NOMO-1 (cell line): ENCODE data around the gene CASZ1.

Source experiments
- DNase-seq, 2 experiments: peaks; one replicate each; lab custom pipeline; 2025; ENCODE audit not compliant: unreplicated experiment in 2 of 2; lab: John Stamatoyannopoulos, UW

The CASZ1 gene

GRCh38 chr1:10692401-10693021 lies 103.9 kb downstream of the CASZ1 start:
- peak; percentile 7 to 17 for DNase-seq

- DNase-seq: no peak
Measured at GRCh38 chr1:10691740-10692125, 104.7 kb downstream of the CASZ1 start.

- no peak for DNase-seq
Measured at GRCh38 chr1:10691075-10691739, 105.2 kb downstream of the CASZ1 start.

- no peak for DNase-seq
Measured at GRCh38 chr1:10690484-10690883, 106.0 kb downstream of the CASZ1 start.

GRCh38 chr1:10688409-10688786 lies 108.0 kb downstream of the CASZ1 start:
- no peak for DNase-seq

GRCh38 chr1:10687782-10688408 lies 108.6 kb downstream of the CASZ1 start:
- no peak for DNase-seq

- DNase-seq: no peak
Measured at GRCh38 chr1:10687251-10687651, 109.2 kb downstream of the CASZ1 start.

- DNase-seq: no peak
Measured at GRCh38 chr1:10686404-10687040, 109.9 kb downstream of the CASZ1 start.

- no peak for DNase-seq
Measured at GRCh38 chr1:10685808-10686403, 110.5 kb downstream of the CASZ1 start.

- DNase-seq: no peak
Measured at GRCh38 chr1:10685196-10685807, 111.1 kb downstream of the CASZ1 start.

- no peak for DNase-seq
Measured at GRCh38 chr1:10684221-10684620, 112.2 kb downstream of the CASZ1 start.

- DNase-seq: no peak
Measured at GRCh38 chr1:10682449-10683309, 113.8 kb downstream of the CASZ1 start.

GRCh38 chr1:10682108-10682445 lies 114.4 kb downstream of the CASZ1 start:
- DNase-seq: no peak

GRCh38 chr1:10681296-10682107 lies 114.9 kb downstream of the CASZ1 start:
- DNase-seq: no peak

- no peak for DNase-seq
Measured at GRCh38 chr1:10680487-10680886, 116.0 kb downstream of the CASZ1 start.

GRCh38 chr1:10679496-10680220 lies 116.8 kb downstream of the CASZ1 start:
- DNase-seq: no peak

- DNase-seq: no peak
Measured at GRCh38 chr1:10678852-10679251, 117.6 kb downstream of the CASZ1 start.

GRCh38 chr1:10678402-10678801 lies 118.0 kb downstream of the CASZ1 start:
- no peak for DNase-seq
